ENCODE results near the gene SLC5A6. TPM values are rescaled to one million over a fixed set of nuclear protein-coding genes. Genes with fewer than 3 reads are reported as not detected.
A peak's percentile ranks its signal among the peaks of the same experiment; 100 is the strongest.

Gene SLC5A6
- total and polyA plus RNA-seq, 7 donors = 16.8 to 64.2 (median 23.3) TPM

- intact Hi-C loops (cut with DNase I) = loop anchor here in 1 of 2 donors (5.0 kb wide), 1 partner anchor 60 kb away; the partner anchor contains the start of gene DNAJC5G
- Histone ChIP-seq H3K4me1 (peaks cover 22% of the 10 kb centered on the region), H3K27ac (peak within 1 kb of the TSS; percentile 77), H3K36me3 (ENCODE audit: insufficient read depth in 1 of 2, low read depth in 1 of 2) (peaks cover 8 to 84% of the 10 kb centered on the region in 2 donors), H3K9me3 (no peaks in the 10 kb centered on the region), H3K27me3 (ENCODE audit: insufficient read depth in 3 of 3, low read length in 2 of 3) (no peaks in the 10 kb centered on the region), H3K4me3 (peak within 1 kb of the TSS; percentile 80)
- WGBS, 3 donors = 4 to 11% (median 8%) methylated on average over 61 to 72 of the region's 72 CpGs
- DNase-seq (peak; percentile 88 to 90), ATAC-seq (peak; percentile 82 to 91 (median 88))
- TF ChIP-seq CTCF (IDR thresholded peaks at IDR 0.05) = peak; percentile 11
Measured at GRCh38 chr2:27217173-27218121, 5.4 kb upstream of the SLC5A6 start, which contains the start of gene CAD. Gene CAD, plus strand, starts transcription at chr2:27217369. Its CDS starts 183 bp downstream, at chr2:27217552.

GRCh38 chr2:27216416-27217137 lies 4.5 kb upstream of the SLC5A6 start:
- peaks cover 5 to 75% of the 10 kb centered on the region in 2 donors for H3K36me3 ChIP-seq (ENCODE audit: insufficient read depth in 1 of 2, low read depth in 1 of 2)
- TF ChIP-seq CTCF (IDR thresholded peaks at IDR 0.05) = no peak
- no peak for ATAC-seq
- peak overlapping the region; percentile 77 for H3K27ac ChIP-seq
- WGBS, 3 donors = 82 to 91% (median 87%) methylated on average over 13 of the region's 13 CpGs
- H3K9me3 ChIP-seq = no peaks in the 10 kb centered on the region
- H3K27me3 ChIP-seq (ENCODE audit: insufficient read depth in 3 of 3, low read length in 2 of 3) = no peaks in the 10 kb centered on the region
- H3K4me1 ChIP-seq = peaks cover 22% of the 10 kb centered on the region
- intact Hi-C loops (cut with DNase I) = loop anchor here in 1 of 2 donors (5.0 kb wide), 1 partner anchor 61 kb away; the partner anchor contains the start of gene DNAJC5G
- peak overlapping the region; percentile 80 for H3K4me3 ChIP-seq
- DNase-seq = no peak

DNA sequence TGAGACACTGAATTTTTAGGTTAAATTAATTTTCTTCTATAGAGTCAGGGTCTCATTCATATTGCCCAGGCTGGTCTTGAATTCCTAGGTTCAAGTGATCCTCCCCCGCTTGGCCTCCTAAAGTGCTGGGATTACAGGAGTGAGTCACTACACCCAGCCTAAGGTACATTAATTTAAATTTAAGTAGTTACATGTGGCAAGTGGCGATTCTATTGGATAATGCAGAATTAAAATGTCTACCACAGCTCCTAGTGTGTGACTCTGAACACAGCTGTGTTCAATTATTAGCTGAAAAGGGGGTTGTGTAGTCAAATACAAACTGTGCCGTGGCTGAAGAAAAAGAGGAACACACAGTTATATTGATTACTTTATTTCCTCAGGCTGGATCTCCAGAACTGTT lies 2.9 kb upstream of the SLC5A6 start:
- 89 to 95% (median 91%) methylated on average over 3 of the region's 3 CpGs for WGBS, 3 donors
- no peak for TF ChIP-seq CTCF (IDR thresholded peaks at IDR 0.05)
- Histone ChIP-seq H3K9me3 (no peaks in the 10 kb centered on the region), H3K27ac (no peak overlapping the region), H3K4me3 (no peak overlapping the region), H3K36me3 (ENCODE audit: insufficient read depth in 1 of 2, low read depth in 1 of 2) (peaks cover 3 to 61% of the 10 kb centered on the region in 2 donors), H3K4me1 (peaks cover 22% of the 10 kb centered on the region), H3K27me3 (ENCODE audit: insufficient read depth in 3 of 3, low read length in 2 of 3) (no peaks in the 10 kb centered on the region)
- intact Hi-C loops (cut with DNase I) = loop anchor here (5.0 kb wide), 2 partner anchors 62 to 83 kb away; partner anchors contain the start of genes DNAJC5G (in 1 of the 2) and PREB (in 1 of the 2)
- no peak for ATAC-seq
- DNase-seq = no peak

- Histone ChIP-seq H3K4me1 (peaks cover 20% of the 10 kb centered on the region), H3K9me3 (no peaks in the 10 kb centered on the region), H3K27me3 (ENCODE audit: insufficient read depth in 3 of 3, low read length in 2 of 3) (no peaks in the 10 kb centered on the region), H3K36me3 (ENCODE audit: insufficient read depth in 1 of 2, low read depth in 1 of 2) (peaks cover 4 to 61% of the 10 kb centered on the region in 2 donors), H3K27ac (peak overlapping the region; percentile 100), H3K4me3 (peak overlapping the region; percentile 98)
- ATAC-seq = peak; percentile 27 to 50 (median 34)
- 4% methylated on average over 34 of the region's 34 CpGs for WGBS, 3 donors
- TF ChIP-seq CTCF (IDR thresholded peaks at IDR 0.05) = no peak
- DNase-seq = no peak
- intact Hi-C loops (cut with DNase I) = loop anchor here in 1 of 2 donors (5.0 kb wide), 1 partner anchor 81 kb away; the partner anchor contains the start of gene PREB
Measured at GRCh38 chr2:27212626-27213471, 781 bp upstream of the SLC5A6 start.
